ENCODE measurements around the gene MUL1.
"Not testable (repeated sequence)": the region's sequence is repeated elsewhere in the genome, so short reads cannot be mapped to it uniquely, and the experiment has no call there.

Gene MUL1

GRCh38 chr1:20507564-20508410 lies at the start of gene MUL1:
Gene MUL1 (minus strand): TSS chr1:20508151. CDS start chr1:20508024, 127 bp downstream.
- peak; percentile 88 for DNase-seq

GRCh38 chr1:20555758-20556120 lies 47.8 kb upstream of the MUL1 start:
- DNase-seq: no peak

- no peak for DNase-seq
Measured at GRCh38 chr1:20555025-20555757, 47.2 kb upstream of the MUL1 start.

- DNase-seq: no peak
Measured at GRCh38 chr1:20552728-20553445, 44.9 kb upstream of the MUL1 start.

GRCh38 chr1:20551945-20552727 lies 44.2 kb upstream of the MUL1 start, which contains the start of gene FAM43B:
Gene FAM43B (plus strand): TSS chr1:20552573. CDS start chr1:20552974, 401 bp downstream.
- DNase-seq: peak; percentile 55

- no peak for DNase-seq
Measured at GRCh38 chr1:20551161-20551560, 43.2 kb upstream of the MUL1 start.

GRCh38 chr1:20546637-20547036 lies 38.7 kb upstream of the MUL1 start:
- DNase-seq: no peak

GRCh38 chr1:20540281-20540680 lies 32.3 kb upstream of the MUL1 start:
- no peak for DNase-seq

GRCh38 chr1:20538760-20539551 lies 31.0 kb upstream of the MUL1 start:
- DNase-seq: no peak

- no peak for DNase-seq
Measured at GRCh38 chr1:20538227-20538626, 30.3 kb upstream of the MUL1 start.

GRCh38 chr1:20534659-20535417 lies 26.9 kb upstream of the MUL1 start:
- no peak for DNase-seq

GRCh38 chr1:20533635-20534034 lies 25.7 kb upstream of the MUL1 start:
- DNase-seq: no peak

- DNase-seq: no peak
Measured at GRCh38 chr1:20530901-20531300, 22.9 kb upstream of the MUL1 start.

- DNase-seq: no peak
Measured at GRCh38 chr1:20530306-20530705, 22.4 kb upstream of the MUL1 start.

GRCh38 chr1:20528221-20528620 lies 20.3 kb upstream of the MUL1 start:
- no peak for DNase-seq

- DNase-seq: no peak
Measured at GRCh38 chr1:20526267-20526666, 18.3 kb upstream of the MUL1 start.

GRCh38 chr1:20521960-20522861 lies 14.3 kb upstream of the MUL1 start:
- peak; percentile 67 for DNase-seq

GRCh38 chr1:20519609-20520262 lies 11.8 kb upstream of the MUL1 start:
- not testable (repeated sequence) for DNase-seq
